HK-2 (cell line): ENCODE data around the gene CYP2D6.
"Not testable (repeated sequence)": the region's sequence is repeated elsewhere in the genome, so short reads cannot be mapped to it uniquely, and the experiment has no call there.

Experiments
- DNase-seq: peaks from one replicate; pipeline ENCODE4 v3.0.0-alpha.2; 2018; ENCODE audit not compliant: unreplicated experiment

CYP2D6 gene

GRCh38 chr22:42158456-42159132 is 28.0 kb upstream of the CYP2D6 start:
- DNase-seq, result no peak

- no peak for DNase-seq
Measured at GRCh38 chr22:42156598-42156997, 26.0 kb upstream of the CYP2D6 start.

GRCh38 chr22:42156121-42156520 is 25.5 kb upstream of the CYP2D6 start:
- no peak for DNase-seq

GRCh38 chr22:42155053-42155543 is 24.5 kb upstream of the CYP2D6 start:
- DNase-seq, result no peak

GRCh38 chr22:42154293-42155052 is 23.9 kb upstream of the CYP2D6 start:
- no peak for DNase-seq

- no peak for DNase-seq
Measured at GRCh38 chr22:42152661-42153270, 22.2 kb upstream of the CYP2D6 start.

GRCh38 chr22:42151924-42152635 is 21.5 kb upstream of the CYP2D6 start:
- no peak for DNase-seq

- no peak for DNase-seq
Measured at GRCh38 chr22:42150727-42151590, 20.3 kb upstream of the CYP2D6 start.

- not testable (repeated sequence) for DNase-seq
Measured at GRCh38 chr22:42149798-42150197, 19.2 kb upstream of the CYP2D6 start.

GRCh38 chr22:42145175-42145574 is 14.6 kb upstream of the CYP2D6 start:
- DNase-seq, result no peak

- DNase-seq, result not testable (repeated sequence)
Measured at GRCh38 chr22:42143859-42144822, 13.5 kb upstream of the CYP2D6 start.

- no peak for DNase-seq
Measured at GRCh38 chr22:42142771-42143461, 12.3 kb upstream of the CYP2D6 start.

GRCh38 chr22:42141307-42142057 is 10.9 kb upstream of the CYP2D6 start:
- DNase-seq, result not testable (repeated sequence)

GRCh38 chr22:42140153-42140552 is 9.5 kb upstream of the CYP2D6 start:
- DNase-seq, result not testable (repeated sequence)

- not testable (repeated sequence) for DNase-seq
Measured at GRCh38 chr22:42139508-42139907, 8.9 kb upstream of the CYP2D6 start.

GRCh38 chr22:42138972-42139371 is 8.4 kb upstream of the CYP2D6 start:
- DNase-seq, result no peak

GRCh38 chr22:42138122-42138770 is 7.6 kb upstream of the CYP2D6 start:
- no peak for DNase-seq

GRCh38 chr22:42135688-42136087 is 5.1 kb upstream of the CYP2D6 start:
- DNase-seq, result not testable (repeated sequence)
